Osteoblast (primary cell): ENCODE measurements around the gene ZG16. TPM values are rescaled to one million over a fixed set of nuclear protein-coding genes. Genes with fewer than 3 reads are reported as not detected.

Experiments
- DNase-seq: peaks from one replicate; pipeline ENCODE4 v3.0.0; 2011; ENCODE audit warnings: low spot score, mixed read lengths; ENCODE audit not compliant: insufficient read length; ENCODE audit errors: missing footprints
- H2AFZ ChIP-seq: 2 replicates; pipeline ENCODE4 v1.6.0; 2011; ENCODE audit warnings: mild to moderate bottlenecking, low read length
- H3K27ac ChIP-seq: 2 replicates; pipeline ENCODE4 v1.5.1; 2011; ENCODE audit warnings: mild to moderate bottlenecking, low read depth, low read length, moderate library complexity
- H3K27me3 ChIP-seq: 2 replicates; pipeline ENCODE4 v1.6.0; 2012; ENCODE audit warnings: mild to moderate bottlenecking, control low read depth, inconsistent platforms, low read length, moderate library complexity; ENCODE audit not compliant: insufficient read depth
- H3K36me3 ChIP-seq: 2 replicates; pipeline ENCODE4 v1.5.1; 2011; ENCODE audit warnings: mild to moderate bottlenecking, low read length, control low read depth, moderate library complexity; ENCODE audit not compliant: insufficient read depth
- H3K4me1 ChIP-seq: 2 replicates; pipeline ENCODE4 v1.5.1; 2011; ENCODE audit warnings: mild to moderate bottlenecking, low read length, control low read depth, moderate library complexity; ENCODE audit not compliant: insufficient read depth
- H3K4me2 ChIP-seq: 2 replicates; pipeline ENCODE4 v1.6.0; 2011; ENCODE audit warnings: mild to moderate bottlenecking, low read length; ENCODE audit not compliant: insufficient read depth
- H3K4me3 ChIP-seq: fragments of 200-600 bp; sonication (generic); 3 replicates; pipeline ENCODE4 v1.5.1; 2012; ENCODE audit warnings: mild to moderate bottlenecking, low read length, inconsistent platforms; ENCODE audit not compliant: insufficient read depth
- H3K79me2 ChIP-seq: 2 replicates; pipeline ENCODE4 v1.6.0; 2012; ENCODE audit warnings: mild to moderate bottlenecking, low read length, control low read depth, inconsistent platforms; ENCODE audit not compliant: insufficient read depth
- H3K9me3 ChIP-seq: 2 replicates; pipeline ENCODE4 v1.5.1; 2011; ENCODE audit warnings: low read depth, low read length, control low read depth
- H4K20me1 ChIP-seq: 2 replicates; pipeline ENCODE4 v1.6.0; 2012; ENCODE audit warnings: mild to moderate bottlenecking, low read length, control low read depth; ENCODE audit not compliant: insufficient read depth
- total RNA-seq: library from RNA; depleted of rRNA; stranded (reverse); fragments of >200 nt; gene quantifications from 2 replicates; pipeline ENCODE4 v1.2.3, GENCODE V29; 2012
- TF ChIP-seq, protein P1 (sequence below): IDR thresholded peaks from 2 replicates; pipeline ENCODE4 v1.5.1; 2011; ENCODE audit warnings: mild to moderate bottlenecking, low read depth, low read length, moderate library complexity; ENCODE audit errors: extremely low read depth

The ZG16 gene
- total RNA-seq, 1 donor = not detected

GRCh38 chr16:29734786-29735185 lies 43.3 kb upstream of the ZG16 start:
- H3K27ac ChIP-seq = no peak overlapping the region
- H4K20me1 ChIP-seq = no peaks in the 10 kb centered on the region
- no peak overlapping the region for H3K4me2 ChIP-seq
- no peaks in the 10 kb centered on the region for H3K9me3 ChIP-seq
- no peak overlapping the region for H3K4me3 ChIP-seq
- peak; percentile 76 for DNase-seq
- H3K27me3 ChIP-seq = peaks cover 14% of the 10 kb centered on the region
- TF ChIP-seq, protein P1, sequence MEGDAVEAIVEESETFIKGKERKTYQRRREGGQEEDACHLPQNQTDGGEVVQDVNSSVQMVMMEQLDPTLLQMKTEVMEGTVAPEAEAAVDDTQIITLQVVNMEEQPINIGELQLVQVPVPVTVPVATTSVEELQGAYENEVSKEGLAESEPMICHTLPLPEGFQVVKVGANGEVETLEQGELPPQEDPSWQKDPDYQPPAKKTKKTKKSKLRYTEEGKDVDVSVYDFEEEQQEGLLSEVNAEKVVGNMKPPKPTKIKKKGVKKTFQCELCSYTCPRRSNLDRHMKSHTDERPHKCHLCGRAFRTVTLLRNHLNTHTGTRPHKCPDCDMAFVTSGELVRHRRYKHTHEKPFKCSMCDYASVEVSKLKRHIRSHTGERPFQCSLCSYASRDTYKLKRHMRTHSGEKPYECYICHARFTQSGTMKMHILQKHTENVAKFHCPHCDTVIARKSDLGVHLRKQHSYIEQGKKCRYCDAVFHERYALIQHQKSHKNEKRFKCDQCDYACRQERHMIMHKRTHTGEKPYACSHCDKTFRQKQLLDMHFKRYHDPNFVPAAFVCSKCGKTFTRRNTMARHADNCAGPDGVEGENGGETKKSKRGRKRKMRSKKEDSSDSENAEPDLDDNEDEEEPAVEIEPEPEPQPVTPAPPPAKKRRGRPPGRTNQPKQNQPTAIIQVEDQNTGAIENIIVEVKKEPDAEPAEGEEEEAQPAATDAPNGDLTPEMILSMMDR = no peak
- H3K36me3 ChIP-seq = no peaks in the 10 kb centered on the region
- H3K79me2 ChIP-seq = no peaks in the 10 kb centered on the region
- H3K4me1 ChIP-seq = no peaks in the 10 kb centered on the region
- H2AFZ ChIP-seq = no peak overlapping the region

GRCh38 chr16:29736112-29736511 lies 41.9 kb upstream of the ZG16 start:
- H3K27ac ChIP-seq = no peak overlapping the region
- H3K9me3 ChIP-seq = no peaks in the 10 kb centered on the region
- TF ChIP-seq, protein P1 = no peak
- H2AFZ ChIP-seq = no peak overlapping the region
- H3K79me2 ChIP-seq = no peaks in the 10 kb centered on the region
- no peaks in the 10 kb centered on the region for H4K20me1 ChIP-seq
- no peaks in the 10 kb centered on the region for H3K4me1 ChIP-seq
- H3K4me3 ChIP-seq = no peak overlapping the region
- H3K36me3 ChIP-seq = no peaks in the 10 kb centered on the region
- no peak overlapping the region for H3K4me2 ChIP-seq
- no peak for DNase-seq
- peaks cover 14% of the 10 kb centered on the region for H3K27me3 ChIP-seq

DNA sequence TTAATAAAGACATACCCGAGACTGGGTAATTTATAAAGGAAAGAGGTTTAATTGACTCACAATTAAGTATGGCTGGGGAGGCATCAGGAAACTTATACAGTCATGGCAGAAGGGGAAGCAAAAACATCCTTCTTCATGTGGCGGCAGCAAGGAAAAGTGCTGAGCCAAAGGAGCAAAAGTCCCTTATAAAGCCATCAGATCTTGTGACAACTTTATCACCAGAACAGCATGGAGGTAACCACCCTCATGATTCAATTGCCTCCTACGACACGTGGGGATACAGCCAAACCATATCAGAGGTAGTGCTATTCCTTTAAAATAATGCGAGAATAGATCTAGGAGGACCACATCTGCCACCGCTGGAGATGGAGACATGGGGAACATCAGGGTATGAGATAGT lies 41.3 kb upstream of the ZG16 start:
- H3K79me2 ChIP-seq = no peaks in the 10 kb centered on the region
- no peak overlapping the region for H2AFZ ChIP-seq
- H4K20me1 ChIP-seq = no peaks in the 10 kb centered on the region
- TF ChIP-seq, protein P1 = no peak
- H3K27ac ChIP-seq = no peak overlapping the region
- DNase-seq = no peak
- no peak overlapping the region for H3K4me3 ChIP-seq
- H3K4me1 ChIP-seq = no peaks in the 10 kb centered on the region
- no peaks in the 10 kb centered on the region for H3K36me3 ChIP-seq
- H3K9me3 ChIP-seq = no peaks in the 10 kb centered on the region
- no peak overlapping the region for H3K4me2 ChIP-seq
- peaks cover 14% of the 10 kb centered on the region for H3K27me3 ChIP-seq

GRCh38 chr16:29737713-29738112 lies 40.3 kb upstream of the ZG16 start:
- Histone ChIP-seq H3K36me3 (no peaks in the 10 kb centered on the region), H4K20me1 (no peaks in the 10 kb centered on the region), H3K9me3 (no peaks in the 10 kb centered on the region), H3K4me2 (no peak overlapping the region), H3K4me3 (no peak overlapping the region), H3K79me2 (no peaks in the 10 kb centered on the region), H2AFZ (no peak overlapping the region), H3K4me1 (no peaks in the 10 kb centered on the region), H3K27me3 (peaks cover 14% of the 10 kb centered on the region), H3K27ac (no peak overlapping the region)
- TF ChIP-seq, protein P1 = no peak
- peak; percentile 54 for DNase-seq
